Urinary bladder (tissue), 4 donors: ENCODE measurements around the gene NAGK. TPM values are rescaled to one million over a fixed set of nuclear protein-coding genes. Genes with fewer than 3 reads are reported as not detected.

Source experiments
- DNase-seq: peaks from one replicate; pipeline ENCODE4 v3.0.0-alpha.2; 2015; ENCODE audit errors: extremely low spot score
- H3K27ac ChIP-seq: one replicate; pipeline ENCODE4 v1.5.1; 2013; ENCODE audit warnings: low read depth, mild to moderate bottlenecking, moderate library complexity
- H3K36me3 ChIP-seq: one replicate; pipeline ENCODE4 v1.6.1; 2013; ENCODE audit warnings: mild to moderate bottlenecking, moderate library complexity; ENCODE audit not compliant: insufficient read depth
- H3K4me1 ChIP-seq: one replicate; pipeline ENCODE4 v1.6.1; 2013; ENCODE audit warnings: mild to moderate bottlenecking, moderate library complexity; ENCODE audit not compliant: insufficient read depth
- H3K4me3 ChIP-seq: one replicate; pipeline ENCODE4 v1.5.1; 2013; ENCODE audit warnings: low read depth, low read length
- WGBS: extraction: QIAGEN DNeasy Blood & Tissue Kit; methylation state at CpG from one replicate; pipeline ENCODE4 v1.1.7; 2013; 5-methylcytosine and 5-hydroxymethylcytosine counted together
- polyA plus RNA-seq: library from polyadenylated mRNA; stranded (reverse); fragments of 200-250 nt; gene quantifications from one replicate; pipeline ENCODE4 v1.2.3, GENCODE V29; 2013
- total RNA-seq: library from RNA; depleted of rRNA; stranded (reverse); fragments of >200 nt; gene quantifications from one replicate; pipeline ENCODE4 v1.2.3, GENCODE V29; 2014
- donor health status: healthy with polysubstance abuse.
- donor health status: healthy.

NAGK gene
- total and polyA plus RNA-seq, 2 donors = 41.8 to 93.8 TPM

DNA sequence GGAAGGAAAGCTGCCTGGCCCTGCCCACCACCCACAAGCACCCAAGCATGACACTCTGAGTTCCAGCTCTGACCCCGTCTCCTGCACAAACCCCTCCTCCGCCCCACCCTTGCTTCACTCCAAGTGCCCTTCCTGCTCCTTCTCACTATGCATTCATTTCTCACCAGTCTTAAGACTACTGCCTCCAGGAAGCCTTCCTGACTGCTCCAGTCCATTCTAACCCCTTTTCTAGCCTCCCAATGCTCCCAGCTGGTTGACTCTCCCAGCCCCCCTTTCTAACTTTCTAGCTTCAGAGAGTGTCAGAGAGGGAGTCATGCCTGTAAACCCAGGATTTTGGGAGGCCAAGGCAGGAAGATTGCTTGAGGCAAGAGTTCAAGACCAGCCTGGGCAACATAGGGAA is 8.2 kb upstream of the NAGK start:
- no peak overlapping the region for H3K4me3 ChIP-seq
- no peak for DNase-seq
- 83% methylated on average over 2 of the region's 2 CpGs for WGBS
- no peaks in the 10 kb centered on the region for H3K36me3 ChIP-seq
- no peak overlapping the region for H3K27ac ChIP-seq
- H3K4me1 ChIP-seq = no peaks in the 10 kb centered on the region

DNA sequence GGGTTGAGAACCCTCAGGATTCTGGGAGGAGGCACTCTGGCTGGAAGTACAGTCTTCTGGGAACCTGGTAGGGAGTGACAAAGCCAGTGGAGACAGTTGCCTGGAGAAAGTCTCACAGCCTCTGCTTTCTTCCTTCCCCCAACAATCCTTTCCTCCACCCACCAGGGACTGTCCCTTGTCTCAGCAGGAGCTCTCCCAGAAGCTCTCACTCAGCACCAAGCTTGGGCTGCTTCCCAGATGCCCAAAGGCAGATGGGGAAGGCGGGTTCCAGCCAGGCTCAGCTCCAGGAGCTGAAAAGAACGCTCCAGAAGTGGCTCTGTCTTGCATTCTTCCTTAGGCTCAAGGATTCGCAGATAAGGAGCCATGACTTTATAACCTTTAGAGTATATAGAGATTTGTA is 7.6 kb upstream of the NAGK start:
- WGBS = 45% methylated on average over 3 of the region's 3 CpGs
- no peak overlapping the region for H3K27ac ChIP-seq
- H3K4me3 ChIP-seq = no peak overlapping the region

DNA sequence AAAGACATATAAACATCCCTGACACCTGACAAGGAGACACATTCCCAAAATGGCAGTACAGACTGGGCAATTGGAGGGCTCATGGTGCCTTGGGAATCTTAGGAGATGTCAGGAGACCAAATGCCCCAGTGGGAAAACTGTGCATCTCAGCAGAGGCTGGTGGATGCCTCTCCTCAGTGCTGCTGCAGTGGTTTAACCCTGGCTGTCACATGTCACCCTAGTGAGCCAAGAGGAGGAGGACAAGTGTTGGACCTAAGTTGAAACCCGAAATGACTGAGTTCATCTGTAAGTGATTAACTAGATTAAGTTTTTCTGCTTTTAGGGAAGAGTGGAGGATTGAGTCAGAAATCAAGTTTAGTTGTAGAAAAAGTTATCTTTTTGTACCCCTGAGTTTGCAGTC is 5.2 kb upstream of the NAGK start:
- H3K36me3 ChIP-seq = no peaks in the 10 kb centered on the region
- WGBS = 41% methylated on average over 1 of the region's 1 CpG
- no peak overlapping the region for H3K4me3 ChIP-seq
- no peaks in the 10 kb centered on the region for H3K4me1 ChIP-seq
- DNase-seq = no peak
- no peak overlapping the region for H3K27ac ChIP-seq

More for the DNA sequence above, 7.6 kb upstream of the NAGK start:
- H3K4me1 ChIP-seq = no peaks in the 10 kb centered on the region
- DNase-seq = no peak
- H3K36me3 ChIP-seq = no peaks in the 10 kb centered on the region

DNA sequence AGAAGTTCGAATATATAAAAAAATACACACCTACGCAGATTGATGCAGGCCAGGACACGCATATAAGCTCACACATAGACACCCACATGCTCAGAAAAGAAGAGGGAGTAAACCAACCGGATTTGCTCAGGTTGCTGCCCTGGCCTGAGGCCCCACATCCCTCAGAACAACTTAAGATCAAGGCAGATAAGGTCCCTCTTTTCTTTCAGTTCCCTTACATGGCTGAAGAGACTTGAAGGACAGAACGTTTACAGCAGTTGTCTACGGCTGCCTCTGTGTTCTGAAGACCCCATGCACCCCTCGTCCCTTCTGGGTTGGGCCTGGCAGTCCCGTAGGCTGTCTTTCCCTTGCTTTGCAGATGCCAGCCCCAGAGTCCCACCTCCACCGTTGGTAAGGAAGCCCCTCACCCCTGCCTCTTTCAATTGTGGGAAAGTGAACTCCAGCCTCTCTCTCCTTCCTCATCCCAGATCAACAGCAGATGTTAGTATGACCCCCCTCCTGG is 4.3 kb upstream of the NAGK start:
- Histone ChIP-seq H3K36me3 (no peaks in the 10 kb centered on the region), H3K27ac (peak overlapping the region; percentile 35), H3K4me1 (no peaks in the 10 kb centered on the region), H3K4me3 (no peak overlapping the region)
- 42% methylated on average over 9 of the region's 9 CpGs for WGBS
- DNase-seq = no peak

DNA sequence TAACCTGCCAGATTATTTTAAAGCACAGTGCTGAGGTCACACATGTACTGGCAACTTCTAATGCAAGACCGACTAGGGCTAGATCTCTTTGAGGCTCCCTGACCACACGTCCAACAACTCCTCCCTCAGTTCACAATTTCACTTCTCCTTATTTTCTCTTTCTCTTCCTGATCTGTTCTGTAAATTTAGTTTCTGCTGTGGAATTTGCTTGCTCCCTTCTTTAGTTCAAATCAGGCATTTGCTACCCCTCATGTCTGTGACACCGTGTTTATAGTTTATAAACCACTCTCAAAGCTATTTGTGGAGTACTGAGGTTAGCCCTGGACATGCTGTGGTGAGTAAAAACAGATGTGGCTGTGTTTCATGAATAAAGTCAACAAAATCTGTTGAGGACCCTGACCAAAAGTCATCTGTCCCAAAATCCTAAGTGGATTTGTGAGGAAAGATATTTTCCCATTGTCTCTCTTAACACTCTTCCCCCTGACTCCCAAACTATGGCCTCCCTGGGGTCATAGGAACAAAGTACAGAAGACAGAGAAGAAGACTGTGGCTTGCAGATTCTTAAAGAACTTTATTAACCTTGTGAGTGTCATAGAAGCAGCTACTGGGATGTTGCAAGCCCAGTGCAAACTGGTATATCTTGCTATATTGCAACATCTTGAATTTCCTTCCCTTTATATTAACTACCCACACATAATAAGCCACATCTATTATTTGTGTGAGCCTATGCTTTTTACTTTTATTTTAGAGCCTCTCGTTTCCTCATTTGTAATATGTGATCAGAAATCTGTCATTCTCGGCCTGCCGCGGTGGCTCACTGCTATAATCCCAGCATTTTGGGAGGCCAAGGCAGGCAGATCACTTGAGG is 3.5 kb upstream of the NAGK start:
- H3K36me3 ChIP-seq = no peaks in the 10 kb centered on the region
- no peaks in the 10 kb centered on the region for H3K4me1 ChIP-seq
- no peak overlapping the region for H3K4me3 ChIP-seq
- H3K27ac ChIP-seq = peak overlapping the region; percentile 48
- WGBS = 47% methylated on average over 7 of the region's 7 CpGs
- no peak for DNase-seq

DNA sequence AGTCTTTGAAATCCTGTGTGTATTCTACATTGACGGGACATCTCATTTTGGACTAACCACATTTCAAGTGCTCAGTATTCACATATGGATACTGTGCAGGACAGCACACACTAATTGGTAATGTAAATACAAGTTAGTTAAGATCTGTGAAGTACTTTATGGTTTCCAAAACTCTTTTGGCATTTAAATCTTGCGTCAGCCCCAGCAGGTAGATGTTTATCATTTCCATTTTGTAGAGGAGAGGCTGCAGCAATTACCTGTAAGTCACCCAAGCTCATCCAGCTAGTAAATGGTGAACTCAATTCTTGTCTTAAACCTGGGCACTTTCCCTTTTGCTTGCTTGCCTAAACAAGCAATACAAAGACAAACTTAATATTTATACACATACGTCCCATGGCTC is 1.6 kb upstream of the NAGK start:
- H3K4me1 ChIP-seq = no peaks in the 10 kb centered on the region
- WGBS = 85% methylated on average over 3 of the region's 3 CpGs
- H3K36me3 ChIP-seq = no peaks in the 10 kb centered on the region
- no peak overlapping the region for H3K4me3 ChIP-seq
- DNase-seq = no peak
- no peak overlapping the region for H3K27ac ChIP-seq

DNA sequence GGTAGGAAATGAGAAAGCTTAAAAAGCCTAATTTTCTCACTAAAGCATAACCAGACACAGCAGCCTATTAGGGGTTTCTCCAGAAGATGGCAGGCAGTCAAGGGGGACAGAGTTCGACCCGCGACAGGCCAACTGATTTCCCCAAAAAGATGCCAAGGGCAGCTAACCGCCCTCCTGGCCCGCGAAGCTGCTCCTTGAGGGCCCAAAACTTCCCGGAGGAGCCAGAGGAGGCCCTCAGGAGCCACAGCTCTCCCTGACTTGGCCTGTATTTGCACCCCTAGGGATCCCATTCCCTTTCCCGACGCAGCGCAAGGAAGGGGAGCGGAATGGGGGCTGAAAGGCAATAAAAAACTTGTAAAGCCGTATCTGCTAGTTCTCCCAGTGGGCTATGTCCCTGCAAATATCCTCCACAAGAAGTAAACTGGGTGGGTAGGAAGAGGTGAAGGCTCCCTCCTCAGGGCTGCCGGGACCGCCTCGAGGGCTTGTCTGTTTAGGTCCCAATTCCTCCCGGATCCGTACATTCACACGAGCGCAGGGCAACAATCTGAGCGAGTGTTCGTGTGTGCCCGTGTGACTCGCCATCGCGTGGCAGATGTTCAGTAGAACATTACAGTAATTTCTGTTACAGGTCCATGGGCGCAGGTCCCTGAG is 756 bp upstream of the NAGK start:
- 5% methylated on average over 26 of the region's 26 CpGs for WGBS
- peak overlapping the region; percentile 94 for H3K27ac ChIP-seq
- H3K4me1 ChIP-seq = no peaks in the 10 kb centered on the region
- no peak for DNase-seq
- no peaks in the 10 kb centered on the region for H3K36me3 ChIP-seq
- H3K4me3 ChIP-seq = peak overlapping the region; percentile 55

DNA sequence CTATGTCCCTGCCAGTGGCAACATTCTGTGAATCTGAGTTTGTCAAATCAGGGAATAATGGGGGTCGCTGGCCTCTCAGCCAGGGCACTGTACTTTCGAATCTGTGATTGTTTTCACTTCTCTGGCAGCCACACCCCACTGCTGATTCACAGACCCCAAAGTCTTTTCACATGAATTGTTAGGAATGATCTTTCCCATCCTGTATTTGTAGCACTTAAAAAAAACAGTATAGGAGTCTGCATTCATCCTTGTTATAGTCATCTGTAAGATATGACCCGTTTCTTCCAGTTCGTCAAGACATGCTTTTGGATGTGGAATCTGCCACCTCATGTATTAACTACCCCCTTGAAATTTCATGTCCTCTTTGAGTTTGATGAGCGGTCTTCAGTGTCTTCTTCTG is 928 bp downstream of the NAGK start:
- H3K36me3 ChIP-seq = peaks cover 2% of the 10 kb centered on the region
- no peak overlapping the region for H3K27ac ChIP-seq
- H3K4me1 ChIP-seq = no peaks in the 10 kb centered on the region
- 44% methylated on average over 5 of the region's 5 CpGs for WGBS
- no peak for DNase-seq
- peak overlapping the region; percentile 55 for H3K4me3 ChIP-seq

DNA sequence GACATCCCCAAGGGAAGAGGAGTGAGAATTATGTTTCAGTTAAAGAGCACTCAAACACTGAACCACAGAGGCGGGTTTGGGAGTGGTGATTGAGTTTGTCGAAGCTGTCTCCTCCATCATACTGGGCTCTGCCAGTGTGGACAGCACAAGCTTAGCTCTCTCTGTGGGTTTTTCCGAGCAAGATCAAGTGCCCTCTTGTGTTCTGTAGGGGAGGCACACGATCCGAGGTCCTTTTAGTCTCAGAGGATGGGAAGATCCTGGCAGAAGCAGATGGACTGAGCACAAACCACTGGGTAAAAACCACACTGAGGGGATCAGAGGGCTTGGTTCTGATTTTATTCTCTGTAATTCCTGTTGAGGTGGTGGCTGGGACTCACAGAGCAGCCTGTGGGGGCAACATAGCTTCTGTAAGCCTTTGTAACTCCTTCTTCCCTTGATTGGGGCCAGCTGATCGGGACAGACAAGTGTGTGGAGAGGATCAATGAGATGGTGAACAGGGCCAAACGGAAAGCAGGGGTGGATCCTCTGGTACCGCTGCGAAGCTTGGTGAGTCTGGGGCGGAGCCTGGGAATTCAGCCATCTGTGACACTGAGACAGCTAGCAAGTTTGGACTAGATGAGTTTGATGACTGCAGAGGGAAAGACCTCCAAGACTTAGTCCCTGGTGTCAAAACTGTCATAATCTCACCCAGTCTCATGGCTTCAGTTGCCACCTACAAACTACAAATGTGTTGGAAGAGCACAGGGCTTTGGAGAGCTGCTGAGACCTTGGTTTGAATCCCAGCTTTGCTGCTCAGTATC is 2.0 kb downstream of the NAGK start:
- no peaks in the 10 kb centered on the region for H3K4me1 ChIP-seq
- no peak for DNase-seq
- H3K4me3 ChIP-seq = no peak overlapping the region
- no peak overlapping the region for H3K27ac ChIP-seq
- H3K36me3 ChIP-seq = peaks cover 2% of the 10 kb centered on the region
- 43% methylated on average over 10 of the region's 10 CpGs for WGBS

DNA sequence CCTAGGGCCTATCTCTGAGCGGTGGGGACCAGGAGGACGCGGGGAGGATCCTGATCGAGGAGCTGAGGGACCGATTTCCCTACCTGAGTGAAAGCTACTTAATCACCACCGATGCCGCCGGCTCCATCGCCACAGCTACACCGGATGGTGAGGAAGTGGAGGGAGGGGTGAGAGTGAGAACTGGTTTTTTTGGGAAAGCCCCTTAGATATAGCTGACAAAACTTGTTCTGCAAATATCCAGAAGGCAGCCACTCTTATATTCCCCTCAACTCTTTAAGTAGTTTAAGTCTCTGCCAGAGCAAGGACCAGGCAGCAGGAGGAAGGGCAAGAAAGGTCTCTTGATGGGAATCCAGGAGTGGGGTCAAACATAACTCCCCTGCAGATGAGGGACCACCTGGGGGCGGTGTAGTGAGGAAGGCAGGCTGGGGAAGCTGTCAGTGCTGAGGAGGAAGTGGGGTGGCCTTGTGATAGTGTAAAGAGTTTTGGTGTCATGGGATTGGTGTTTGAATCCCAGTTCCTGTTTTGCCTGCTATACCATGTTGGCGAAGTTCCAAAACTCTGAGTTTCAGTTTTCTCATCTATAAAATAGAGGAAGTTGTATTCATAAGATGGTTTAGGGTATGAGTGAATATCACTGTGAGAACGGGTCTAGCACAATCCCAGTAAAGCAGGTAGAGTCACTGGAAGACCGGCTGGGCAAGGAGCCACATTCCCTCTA is 3.4 kb downstream of the NAGK start:
- no peak for DNase-seq
- WGBS = 72% methylated on average over 14 of the region's 14 CpGs
- H3K27ac ChIP-seq = no peak overlapping the region
- H3K36me3 ChIP-seq = peaks cover 2% of the 10 kb centered on the region
- H3K4me1 ChIP-seq = no peaks in the 10 kb centered on the region
- no peak overlapping the region for H3K4me3 ChIP-seq

DNA sequence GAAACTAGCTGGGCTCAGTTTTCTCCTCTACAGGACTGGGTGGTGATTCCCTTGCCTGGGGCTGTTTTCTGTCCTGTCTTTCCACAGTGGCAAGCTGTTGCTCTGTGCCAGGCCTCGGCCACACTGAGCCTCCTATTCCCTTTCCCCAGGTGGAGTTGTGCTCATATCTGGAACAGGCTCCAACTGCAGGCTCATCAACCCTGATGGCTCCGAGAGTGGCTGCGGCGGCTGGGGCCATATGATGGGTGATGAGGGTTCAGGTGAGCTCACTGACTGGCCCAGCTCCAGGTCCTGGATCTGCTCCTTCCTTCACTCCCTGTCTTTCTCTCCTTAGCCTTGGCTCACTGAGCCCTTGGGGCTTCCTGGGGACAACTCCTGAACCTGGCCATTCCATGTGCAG is 4.0 kb downstream of the NAGK start:
- WGBS = 97% methylated on average over 4 of the region's 4 CpGs
- no peak overlapping the region for H3K27ac ChIP-seq
- no peaks in the 10 kb centered on the region for H3K4me1 ChIP-seq
- no peak for DNase-seq
- H3K4me3 ChIP-seq = no peak overlapping the region
- peaks cover 3% of the 10 kb centered on the region for H3K36me3 ChIP-seq

DNA sequence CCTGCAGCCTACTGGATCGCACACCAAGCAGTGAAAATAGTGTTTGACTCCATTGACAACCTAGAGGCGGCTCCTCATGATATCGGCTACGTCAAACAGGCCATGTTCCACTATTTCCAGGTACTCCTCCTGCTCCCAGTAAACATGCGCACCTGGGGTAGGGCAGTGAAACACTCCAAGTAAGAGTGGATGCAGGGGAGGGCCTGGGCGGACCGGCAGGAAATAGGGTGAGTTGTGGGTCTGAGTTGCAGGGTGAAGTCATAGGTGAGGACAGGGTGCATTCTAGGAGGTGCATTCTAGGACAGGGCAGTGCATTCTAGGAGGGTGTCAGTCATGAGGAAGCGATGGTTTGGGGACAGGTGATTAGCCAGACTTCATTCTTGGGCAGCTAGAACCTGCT is 5.0 kb downstream of the NAGK start:
- H3K4me3 ChIP-seq = no peak overlapping the region
- WGBS = 97% methylated on average over 8 of the region's 8 CpGs
- no peak overlapping the region for H3K27ac ChIP-seq
- peaks cover 5% of the 10 kb centered on the region for H3K36me3 ChIP-seq
- no peaks in the 10 kb centered on the region for H3K4me1 ChIP-seq
- no peak for DNase-seq

DNA sequence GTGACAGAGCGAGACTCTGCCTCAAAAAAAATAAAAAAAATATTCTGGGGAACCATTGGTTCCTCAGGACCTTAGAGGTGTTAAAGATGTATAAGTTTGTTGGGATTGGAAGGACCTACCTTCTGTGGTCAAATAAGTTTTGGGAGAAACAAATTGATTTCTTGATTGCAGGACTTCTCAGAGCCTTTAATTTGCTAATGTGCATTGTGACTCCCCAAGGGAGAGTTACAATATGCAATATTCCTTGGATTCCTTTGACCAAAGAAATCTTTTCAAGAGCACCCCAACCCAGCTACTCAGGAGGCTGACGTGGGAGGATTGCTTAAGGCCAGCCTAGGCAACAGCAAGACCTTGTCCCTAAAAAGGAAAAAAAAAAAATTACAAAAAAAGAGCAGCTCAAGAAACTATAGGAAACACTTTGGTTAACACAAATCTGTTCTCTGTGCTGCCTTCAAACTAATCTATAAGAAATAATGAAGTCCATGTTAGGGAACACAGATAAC is 6.5 kb downstream of the NAGK start:
- no peak for DNase-seq
- no peaks in the 10 kb centered on the region for H3K4me1 ChIP-seq
- H3K36me3 ChIP-seq = peaks cover 5% of the 10 kb centered on the region
- H3K4me3 ChIP-seq = no peak overlapping the region
- no peak overlapping the region for H3K27ac ChIP-seq
- 95% methylated on average over 2 of the region's 2 CpGs for WGBS
